WERI-Rb-1 (cell line): Measurements from ENCODE around the gene ELL2.

Experiments used
- DNase-seq: peaks from one replicate; pipeline ENCODE4 v3.0.0-alpha.2; 2020
- H3K27ac ChIP-seq: fragments of 250-450 bp; sonication (Bioruptor Pico); 2 replicates; pipeline ENCODE4 v1.5.1; 2020; ENCODE audit warnings: mild to moderate bottlenecking, moderate library complexity
- H3K27me3 ChIP-seq: fragments of 250-450 bp; sonication (Bioruptor Pico); 2 replicates; pipeline ENCODE4 v1.5.1; 2021; ENCODE audit warnings: mild to moderate bottlenecking, low read depth, moderate library complexity; ENCODE audit not compliant: insufficient read depth, severe bottlenecking
- H3K36me3 ChIP-seq: fragments of 250-450 bp; sonication (Bioruptor Pico); 2 replicates; pipeline ENCODE4 v1.5.1; 2020; ENCODE audit warnings: mild to moderate bottlenecking, moderate library complexity
- H3K4me3 ChIP-seq: 2 replicates; pipeline ENCODE4 v1.5.1; 2011; ENCODE audit warnings: low read depth, mild to moderate bottlenecking, control low read depth, low read length
- H3K9me3 ChIP-seq: fragments of 250-450 bp; sonication (Bioruptor Pico); 2 replicates; pipeline ENCODE4 v1.5.1; 2021; ENCODE audit warnings: mild to moderate bottlenecking, moderate library complexity; ENCODE audit not compliant: severe bottlenecking
- TF ChIP-seq, protein P1 (sequence below): IDR thresholded peaks from 2 replicates; pipeline ENCODE4 v1.5.1; 2011; ENCODE audit warnings: low read depth, mild to moderate bottlenecking, control low read depth, inconsistent platforms, low read length

The ELL2 gene

DNA sequence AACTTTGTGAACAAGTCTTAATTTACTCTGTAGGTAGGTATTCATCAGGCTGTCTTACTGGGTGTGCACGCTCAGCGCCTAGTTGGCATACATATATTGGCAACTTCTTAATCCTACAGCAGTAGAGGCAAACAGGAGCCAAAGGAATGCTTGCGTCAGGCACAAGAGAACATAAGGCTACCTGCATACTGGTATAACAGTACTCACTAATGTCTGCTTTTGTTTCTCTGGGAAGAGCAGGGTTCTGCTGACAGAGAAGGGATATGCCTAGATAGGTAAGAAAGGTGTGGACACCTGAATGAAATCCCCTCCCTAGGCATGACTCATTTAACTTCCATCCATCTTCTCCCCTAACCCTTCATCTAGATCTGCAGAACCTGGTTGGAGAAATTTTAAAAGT, 40.1 kb downstream of the ELL2 start:
- no peak for DNase-seq
- H3K36me3 ChIP-seq = no peaks in the 10 kb centered on the region
- no peak overlapping the region for H3K27ac ChIP-seq
- H3K27me3 ChIP-seq = no peaks in the 10 kb centered on the region
- no peaks in the 10 kb centered on the region for H3K9me3 ChIP-seq
- no peak overlapping the region for H3K4me3 ChIP-seq
- TF ChIP-seq, protein P1, sequence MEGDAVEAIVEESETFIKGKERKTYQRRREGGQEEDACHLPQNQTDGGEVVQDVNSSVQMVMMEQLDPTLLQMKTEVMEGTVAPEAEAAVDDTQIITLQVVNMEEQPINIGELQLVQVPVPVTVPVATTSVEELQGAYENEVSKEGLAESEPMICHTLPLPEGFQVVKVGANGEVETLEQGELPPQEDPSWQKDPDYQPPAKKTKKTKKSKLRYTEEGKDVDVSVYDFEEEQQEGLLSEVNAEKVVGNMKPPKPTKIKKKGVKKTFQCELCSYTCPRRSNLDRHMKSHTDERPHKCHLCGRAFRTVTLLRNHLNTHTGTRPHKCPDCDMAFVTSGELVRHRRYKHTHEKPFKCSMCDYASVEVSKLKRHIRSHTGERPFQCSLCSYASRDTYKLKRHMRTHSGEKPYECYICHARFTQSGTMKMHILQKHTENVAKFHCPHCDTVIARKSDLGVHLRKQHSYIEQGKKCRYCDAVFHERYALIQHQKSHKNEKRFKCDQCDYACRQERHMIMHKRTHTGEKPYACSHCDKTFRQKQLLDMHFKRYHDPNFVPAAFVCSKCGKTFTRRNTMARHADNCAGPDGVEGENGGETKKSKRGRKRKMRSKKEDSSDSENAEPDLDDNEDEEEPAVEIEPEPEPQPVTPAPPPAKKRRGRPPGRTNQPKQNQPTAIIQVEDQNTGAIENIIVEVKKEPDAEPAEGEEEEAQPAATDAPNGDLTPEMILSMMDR = no peak

DNA sequence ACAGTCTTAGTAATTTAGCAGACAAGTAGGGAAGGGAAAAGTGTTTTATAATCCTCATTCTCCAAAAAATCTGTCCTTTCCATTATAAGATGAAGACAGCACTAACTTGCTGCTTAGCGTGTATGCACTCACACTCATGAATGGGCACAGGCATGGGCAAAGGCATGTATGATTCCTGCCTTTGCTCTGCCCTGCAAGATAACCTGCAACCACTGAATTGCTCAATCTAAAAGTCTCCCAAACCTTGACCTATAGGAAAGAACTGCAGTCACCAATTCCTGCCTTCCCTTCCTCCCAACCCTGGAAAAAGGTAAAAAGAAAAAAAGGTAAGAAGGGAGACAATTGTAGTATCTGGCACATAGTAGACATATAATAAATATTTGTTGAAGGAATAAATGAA, 40.8 kb downstream of the ELL2 start:
- TF ChIP-seq, protein P1 = no peak
- no peaks in the 10 kb centered on the region for H3K9me3 ChIP-seq
- no peaks in the 10 kb centered on the region for H3K36me3 ChIP-seq
- no peaks in the 10 kb centered on the region for H3K27me3 ChIP-seq
- no peak for DNase-seq
- no peak overlapping the region for H3K4me3 ChIP-seq
- H3K27ac ChIP-seq = no peak overlapping the region

DNA sequence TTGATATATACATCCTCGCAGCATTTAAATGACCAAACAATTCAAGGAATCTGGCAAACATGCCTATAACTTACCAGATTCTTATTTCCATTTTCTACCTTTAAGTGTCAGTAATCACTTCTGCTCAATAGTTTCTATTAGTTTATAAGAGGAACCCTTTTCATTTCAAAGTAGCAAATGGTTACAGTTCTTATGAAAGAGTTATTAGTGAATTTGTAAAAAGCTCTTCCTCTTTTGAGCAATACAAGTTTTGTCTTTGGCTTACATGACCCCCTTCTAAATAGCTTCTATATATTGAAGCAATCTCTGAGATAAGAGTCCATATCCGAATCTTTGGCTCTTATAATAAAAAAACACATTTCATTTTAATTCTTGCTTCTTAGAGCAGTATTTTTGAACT, 42.0 kb downstream of the ELL2 start:
- TF ChIP-seq, protein P1 = no peak
- H3K4me3 ChIP-seq = no peak overlapping the region
- no peaks in the 10 kb centered on the region for H3K9me3 ChIP-seq
- no peaks in the 10 kb centered on the region for H3K27me3 ChIP-seq
- DNase-seq = no peak
- no peak overlapping the region for H3K27ac ChIP-seq
- no peaks in the 10 kb centered on the region for H3K36me3 ChIP-seq

DNA sequence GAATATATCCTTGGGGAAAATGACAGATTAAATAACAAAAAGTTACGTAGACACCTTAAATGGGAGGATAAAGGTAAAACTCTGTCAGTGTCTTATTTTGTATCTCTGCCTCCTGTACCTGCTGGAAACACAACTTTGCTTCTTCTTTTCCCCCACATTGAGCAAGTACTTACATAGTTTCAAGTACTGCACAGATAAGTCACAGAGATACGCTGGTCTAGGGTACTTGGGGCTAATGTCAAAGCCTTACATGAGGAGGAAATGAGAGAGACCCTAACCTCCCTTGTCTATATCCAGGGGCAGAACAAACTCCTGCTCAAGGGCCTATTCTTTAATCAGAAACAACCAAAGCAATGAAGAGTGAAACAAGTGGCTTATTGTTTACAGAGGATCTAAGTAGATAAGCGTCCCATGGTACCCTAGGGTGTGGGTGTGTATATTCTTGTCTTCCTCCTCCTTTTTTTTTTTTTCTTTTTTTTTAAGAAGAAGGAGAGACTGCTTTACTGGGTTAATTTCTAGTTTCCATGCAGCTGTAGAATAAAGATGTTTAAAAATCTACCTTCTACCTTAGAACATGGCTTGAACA, 43.1 kb downstream of the ELL2 start:
- DNase-seq = no peak
- H3K27me3 ChIP-seq = no peaks in the 10 kb centered on the region
- TF ChIP-seq, protein P1 = no peak
- H3K4me3 ChIP-seq = no peak overlapping the region
- no peaks in the 10 kb centered on the region for H3K36me3 ChIP-seq
- H3K9me3 ChIP-seq = no peaks in the 10 kb centered on the region
- H3K27ac ChIP-seq = no peak overlapping the region

DNA sequence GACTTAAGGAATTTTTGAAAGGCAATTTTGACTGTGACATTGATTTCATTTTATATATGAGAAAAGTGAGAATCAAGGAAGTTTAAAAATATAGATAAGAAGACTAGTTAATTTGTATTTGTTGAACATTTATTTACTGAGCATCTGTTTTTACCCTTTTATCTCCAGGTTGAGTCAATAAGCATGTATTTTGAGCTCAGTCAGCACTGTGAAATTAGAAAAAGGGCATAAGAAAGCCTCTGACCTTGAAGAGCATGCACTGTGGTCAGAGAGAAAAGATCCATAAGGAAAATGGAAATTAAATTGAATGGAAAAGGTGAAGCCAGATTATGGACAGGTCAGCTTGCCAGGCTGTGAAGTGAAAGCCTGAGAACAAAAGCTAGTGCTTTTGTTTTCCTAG, 44.4 kb downstream of the ELL2 start:
- no peaks in the 10 kb centered on the region for H3K27me3 ChIP-seq
- no peaks in the 10 kb centered on the region for H3K36me3 ChIP-seq
- DNase-seq = no peak
- no peak overlapping the region for H3K27ac ChIP-seq
- H3K9me3 ChIP-seq = no peaks in the 10 kb centered on the region
- TF ChIP-seq, protein P1 = no peak
- no peak overlapping the region for H3K4me3 ChIP-seq

DNA sequence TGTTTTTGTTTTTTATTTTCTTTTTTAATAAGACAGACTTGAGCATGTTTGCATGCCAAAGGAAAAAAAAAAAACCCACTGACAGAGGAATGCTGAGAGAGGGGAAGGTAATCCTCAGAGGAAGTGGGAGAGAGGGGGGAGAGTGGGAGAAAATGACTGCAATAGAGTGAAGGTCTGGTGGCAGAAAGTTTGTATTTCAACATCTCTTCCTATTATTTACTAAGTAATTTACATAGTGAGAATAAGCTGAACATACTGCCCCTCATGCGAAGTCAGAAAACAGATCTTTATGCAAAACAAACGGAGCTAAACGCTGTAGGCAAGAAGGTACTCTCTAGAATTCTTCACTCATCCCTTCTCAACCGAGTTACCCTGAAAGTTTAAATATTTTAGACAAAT, 45.0 kb downstream of the ELL2 start:
- no peak for DNase-seq
- H3K9me3 ChIP-seq = no peaks in the 10 kb centered on the region
- TF ChIP-seq, protein P1 = no peak
- no peaks in the 10 kb centered on the region for H3K36me3 ChIP-seq
- H3K27ac ChIP-seq = no peak overlapping the region
- no peaks in the 10 kb centered on the region for H3K27me3 ChIP-seq
- H3K4me3 ChIP-seq = no peak overlapping the region
